ENCODE results near the gene MPI. TPM values are rescaled to one million over a fixed set of nuclear protein-coding genes. Genes with fewer than 3 reads are reported as not detected.
"Not testable (repeated sequence)": the region's sequence is repeated elsewhere in the genome, so short reads cannot be mapped to it uniquely, and the experiment has no call there.

Gene MPI
- total RNA-seq, 1 donor from 2014 or later, result 35.0 TPM

GRCh38 chr15:74908635-74909034, 18.8 kb downstream of the MPI start:
- no peak for TF ChIP-seq CTCF (IDR thresholded peaks at IDR 0.05; ENCODE audit: insufficient read depth, low read length, severe bottlenecking)
- no peak for FAIRE-seq
- H3K36me3 ChIP-seq (ENCODE audit: control insufficient read depth, insufficient read depth, low read length), result peaks cover 10% of the 10 kb centered on the region

GRCh38 chr15:74913041-74913440, 23.2 kb downstream of the MPI start:
- H3K27me3 ChIP-seq (ENCODE audit: control insufficient read depth, insufficient read depth, low read length), result no peaks in the 10 kb centered on the region
- no peak overlapping the region for H3K4me3 ChIP-seq (ENCODE audit: low read depth, low read length)
- peak; percentile 15 for DNase-seq (ENCODE audit: low read depth)
- TF ChIP-seq CTCF (IDR thresholded peaks at IDR 0.05; ENCODE audit: insufficient read depth, low read length, severe bottlenecking), result no peak
- H3K36me3 ChIP-seq (ENCODE audit: control insufficient read depth, insufficient read depth, low read length), result peaks cover 7% of the 10 kb centered on the region
- FAIRE-seq, result no peak

More at GRCh38 chr15:74908635-74909034, 18.8 kb downstream of the MPI start:
- H3K4me3 ChIP-seq (ENCODE audit: low read depth, low read length), result no peak overlapping the region
- no peaks in the 10 kb centered on the region for H3K27me3 ChIP-seq (ENCODE audit: control insufficient read depth, insufficient read depth, low read length)
- DNase-seq (ENCODE audit: low read depth), result no peak

GRCh38 chr15:74913799-74914198, 24.0 kb downstream of the MPI start:
- not testable (repeated sequence) for H3K36me3 ChIP-seq (ENCODE audit: control insufficient read depth, insufficient read depth, low read length); FAIRE-seq; DNase-seq (ENCODE audit: low read depth); H3K27me3 ChIP-seq (ENCODE audit: control insufficient read depth, insufficient read depth, low read length); H3K4me3 ChIP-seq (ENCODE audit: low read depth, low read length)

- no peak for DNase-seq (ENCODE audit: low read depth)
- H3K4me3 ChIP-seq (ENCODE audit: low read depth, low read length), result no peak overlapping the region
- no peak for FAIRE-seq
- H3K27me3 ChIP-seq (ENCODE audit: control insufficient read depth, insufficient read depth, low read length), result no peaks in the 10 kb centered on the region
- H3K36me3 ChIP-seq (ENCODE audit: control insufficient read depth, insufficient read depth, low read length), result peaks cover 9% of the 10 kb centered on the region
- no peak for TF ChIP-seq CTCF (IDR thresholded peaks at IDR 0.05; ENCODE audit: insufficient read depth, low read length, severe bottlenecking)
These were observed 27.8 kb downstream of the MPI start for GRCh38 chr15:74917676-74918075.

- TF ChIP-seq CTCF (IDR thresholded peaks at IDR 0.05; ENCODE audit: insufficient read depth, low read length, severe bottlenecking), result no peak
- FAIRE-seq, result no peak
- H3K36me3 ChIP-seq (ENCODE audit: control insufficient read depth, insufficient read depth, low read length), result peaks cover 10% of the 10 kb centered on the region
- no peak overlapping the region for H3K4me3 ChIP-seq (ENCODE audit: low read depth, low read length)
- H3K27me3 ChIP-seq (ENCODE audit: control insufficient read depth, insufficient read depth, low read length), result no peaks in the 10 kb centered on the region
- no peak for DNase-seq (ENCODE audit: low read depth)
These were observed 30.6 kb downstream of the MPI start for GRCh38 chr15:74920456-74920855.

GRCh38 chr15:74924525-74924924, 34.7 kb downstream of the MPI start:
- Histone ChIP-seq H3K27me3 (ENCODE audit: control insufficient read depth, insufficient read depth, low read length) (no peaks in the 10 kb centered on the region), H3K36me3 (ENCODE audit: control insufficient read depth, insufficient read depth, low read length) (peaks cover 8% of the 10 kb centered on the region), H3K4me3 (ENCODE audit: low read depth, low read length) (no peak overlapping the region)
- FAIRE-seq, result no peak
- TF ChIP-seq CTCF (IDR thresholded peaks at IDR 0.05; ENCODE audit: insufficient read depth, low read length, severe bottlenecking), result no peak
- DNase-seq (ENCODE audit: low read depth), result no peak

Measured in bronchial epithelial cell (primary cell).